Gastrocnemius medialis (tissue), 4 donors: ENCODE results near the gene KCTD12.

Source experiments
- CTCF ChIP-seq, 5 experiments: fragments of 450-650 bp in 3 of 5; fragments of 200-600 bp in 2 of 5; sonication (generic) in 2 of 5; IDR thresholded peaks in 4 of 5; conservative IDR thresholded peaks in 1 of 5; 1 replicate in 4 of 5; 2 replicates in 1 of 5; pipeline ENCODE4 v1.5.1; 2016 to 2019; ENCODE audit warnings: antibody characterized with exemption in 5 of 5, mild to moderate bottlenecking in 3 of 5, moderate library complexity in 3 of 5
- POLR2A ChIP-seq, 2 donors: fragments of 450-650 bp; IDR thresholded peaks; one replicate each; pipeline ENCODE4 v1.6.1; 2017; ENCODE audit warnings: antibody characterized with exemption in 2 of 2, mild to moderate bottlenecking in 2 of 2, moderate library complexity in 2 of 2

- no peak for TF ChIP-seq CTCF (IDR thresholded peaks at IDR 0.05 in 4 of 5, conservative IDR thresholded peaks at IDR 0.05 in 1 of 5)
- TF ChIP-seq POLR2A (IDR thresholded peaks at IDR 0.05): no peak
These were observed 21.9 kb downstream of the KCTD12 start for GRCh38 chr13:76864259-76864658.
